ENCODE data around the gene MYBBP1A. TPM values are rescaled to one million over a fixed set of nuclear protein-coding genes. Genes with fewer than 3 reads are reported as not detected.

MYBBP1A gene
- total RNA-seq, 2 donors from 2014 or later: 92.3 to 246 TPM

DNA sequence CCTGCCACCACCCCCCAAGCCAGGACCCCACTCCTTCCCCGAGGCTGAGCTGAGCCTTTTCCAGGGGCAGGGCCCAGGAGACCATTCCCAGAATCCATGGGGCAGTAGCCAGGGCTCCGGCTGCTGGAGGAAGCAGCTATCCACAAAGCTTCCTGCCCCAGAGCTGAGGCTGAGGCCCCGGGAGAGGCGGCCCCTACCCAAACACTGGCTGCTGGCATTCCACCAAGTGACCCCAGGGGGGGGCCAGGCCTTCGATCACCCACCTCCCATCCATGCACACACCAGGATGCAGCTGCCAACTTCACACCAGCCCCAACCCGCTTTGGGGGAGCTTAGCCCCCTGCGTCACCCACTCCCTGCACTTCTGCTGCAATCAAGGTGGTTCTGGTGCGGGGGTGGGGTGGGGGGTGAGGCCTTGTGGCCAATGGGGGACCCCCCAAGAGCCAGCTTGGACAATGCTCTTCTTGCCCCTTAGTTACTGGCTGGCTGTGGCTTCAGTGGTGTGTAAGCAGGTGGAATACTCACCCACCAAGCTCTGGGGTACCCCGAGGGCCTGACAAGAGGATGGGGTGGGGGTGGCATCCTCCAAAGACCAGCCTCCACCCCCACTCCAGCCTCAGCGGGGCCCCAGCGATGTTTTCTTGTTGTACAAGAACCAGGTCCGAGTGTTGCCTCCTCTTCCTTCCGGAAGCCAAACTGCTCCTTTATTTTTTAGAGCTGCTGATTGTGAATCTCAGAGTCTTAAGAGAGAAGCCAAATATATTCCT, 16.8 kb downstream of the MYBBP1A start:
- DNase-seq (ENCODE audit: low spot score): no peak
- peaks cover 6% of the 10 kb centered on the region for H3K36me3 Mint-ChIP-seq
- H3K4me3 Mint-ChIP-seq: no peak overlapping the region
- H3K27me3 Mint-ChIP-seq: no peaks in the 10 kb centered on the region
- peaks cover 0 to 1% of the 10 kb centered on the region in 2 donors for H3K4me1 Mint-ChIP-seq (ENCODE audit: low read depth in 2 of 2)
- ATAC-seq: no peak
- H3K27ac Mint-ChIP-seq: no peak overlapping the region
- H3K9me3 Mint-ChIP-seq: no peaks in the 10 kb centered on the region

DNA sequence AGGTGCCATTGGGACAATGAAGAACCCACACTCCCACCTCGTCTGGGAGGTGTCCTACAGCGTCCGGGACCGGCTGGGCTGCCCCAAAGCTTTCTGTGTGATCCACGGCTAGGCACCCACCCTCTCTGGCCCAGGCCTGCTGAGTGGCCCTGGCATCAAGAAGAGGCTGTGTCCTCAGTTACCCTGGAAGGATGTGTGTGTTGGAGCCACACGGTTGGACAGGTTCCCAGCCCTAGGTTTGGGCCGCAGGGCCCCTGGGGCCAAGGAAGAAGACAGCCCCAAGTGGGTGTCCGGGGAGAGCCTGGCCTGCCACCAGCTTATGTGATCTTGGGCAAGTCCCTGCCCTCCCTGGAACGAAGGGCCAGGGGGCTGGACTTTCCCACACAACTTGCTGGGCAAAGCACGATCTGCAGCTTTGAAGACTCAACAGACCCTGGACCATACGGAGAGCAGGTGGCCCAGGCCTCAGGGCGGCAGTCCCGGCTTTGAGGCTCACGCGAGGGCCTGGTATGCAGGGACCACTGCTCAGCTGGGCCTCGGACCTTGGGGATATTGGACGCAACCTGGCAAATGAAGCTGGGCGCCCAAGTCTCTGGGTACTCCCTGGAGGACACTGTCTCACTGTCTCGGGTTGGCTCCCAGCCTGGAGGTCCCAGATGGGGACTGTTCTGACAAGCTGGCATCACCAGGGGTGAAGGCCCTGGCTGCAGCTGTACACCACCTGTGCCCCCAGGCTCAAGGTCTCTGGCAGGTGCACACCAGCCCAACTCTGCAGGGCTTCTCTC, 17.5 kb downstream of the MYBBP1A start:
- no peak for DNase-seq (ENCODE audit: low spot score)
- ATAC-seq: no peak
- no peak overlapping the region for H3K27ac Mint-ChIP-seq
- peaks cover 6% of the 10 kb centered on the region for H3K36me3 Mint-ChIP-seq
- peaks cover 0 to 4% of the 10 kb centered on the region in 2 donors for H3K4me1 Mint-ChIP-seq (ENCODE audit: low read depth in 2 of 2)
- H3K4me3 Mint-ChIP-seq: no peak overlapping the region
- H3K27me3 Mint-ChIP-seq: no peaks in the 10 kb centered on the region
- H3K9me3 Mint-ChIP-seq: no peaks in the 10 kb centered on the region

DNA sequence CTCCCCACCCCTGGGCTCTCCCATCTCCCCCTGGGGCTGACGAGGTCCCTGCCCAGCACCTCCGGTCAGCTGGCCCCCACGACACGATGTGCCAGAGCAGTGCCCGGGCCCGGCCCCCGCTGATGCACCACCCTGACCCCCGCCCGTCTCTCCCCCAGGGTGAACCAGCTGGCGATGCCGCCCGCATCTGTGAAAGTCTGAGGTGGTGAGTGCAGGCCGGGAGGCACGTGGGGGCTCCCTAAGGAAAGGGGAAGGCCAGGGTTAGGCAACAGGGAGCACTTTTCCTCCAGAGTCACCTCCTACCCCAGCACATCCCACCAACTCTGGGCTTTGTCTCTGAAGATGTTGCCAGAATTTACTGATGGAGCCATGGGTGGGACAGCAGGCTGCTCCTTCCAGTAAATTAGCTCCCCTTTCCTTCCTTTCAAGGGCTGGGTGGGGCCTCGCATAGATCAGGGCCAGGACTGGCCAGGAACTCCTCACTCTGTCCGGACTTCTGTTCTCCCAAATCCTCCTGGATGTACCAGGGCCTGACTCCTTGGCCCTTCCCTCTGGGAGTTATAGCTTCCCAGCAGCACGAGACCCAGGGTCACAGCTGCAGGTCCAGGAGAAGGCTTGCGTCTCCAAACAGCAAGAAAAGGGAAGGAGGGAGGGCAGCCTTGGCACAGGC, 18.3 kb downstream of the MYBBP1A start:
- Mint-ChIP-seq H3K27ac (no peak overlapping the region), H3K9me3 (no peaks in the 10 kb centered on the region), H3K4me3 (no peak overlapping the region), H3K4me1 (ENCODE audit: low read depth in 2 of 2) (peaks cover 0 to 7% of the 10 kb centered on the region in 2 donors), H3K36me3 (peaks cover 6% of the 10 kb centered on the region), H3K27me3 (peaks cover 3 to 5% of the 10 kb centered on the region in 2 donors)
- ATAC-seq (no peak), DNase-seq (ENCODE audit: low spot score) (no peak)

DNA sequence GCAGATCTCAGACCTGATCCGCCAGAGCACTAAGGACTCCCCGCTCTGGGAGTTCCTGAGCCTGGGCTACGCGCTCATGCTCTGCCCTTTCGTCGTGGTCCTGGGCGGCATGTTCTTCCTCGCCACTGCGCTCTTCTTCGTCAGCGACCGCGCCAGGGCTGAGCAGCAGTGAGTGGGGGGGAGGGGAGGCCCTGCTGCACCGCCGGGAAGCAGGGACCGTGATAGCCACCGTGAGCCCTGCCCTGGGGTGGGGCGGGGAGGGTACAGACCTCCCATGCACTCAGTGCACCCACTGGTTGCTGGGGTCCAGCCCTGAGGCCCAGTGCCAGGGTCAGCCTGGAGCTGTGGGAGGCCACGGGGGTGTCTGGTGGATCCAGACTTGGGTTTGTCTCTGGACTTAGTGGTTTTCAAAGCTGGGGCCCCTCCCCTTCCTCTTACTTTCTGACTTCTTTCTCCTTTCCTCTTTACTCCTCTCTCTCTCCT, 18.9 kb downstream of the MYBBP1A start:
- peaks cover 0 to 7% of the 10 kb centered on the region in 2 donors for H3K4me1 Mint-ChIP-seq (ENCODE audit: low read depth in 2 of 2)
- H3K27me3 Mint-ChIP-seq: peaks cover 4 to 8% of the 10 kb centered on the region in 2 donors
- DNase-seq (ENCODE audit: low spot score) (no peak), ATAC-seq (peak in 1 of 2 donors; percentile 7)
- peaks cover 6% of the 10 kb centered on the region for H3K36me3 Mint-ChIP-seq
- H3K27ac Mint-ChIP-seq: no peak overlapping the region
- H3K9me3 Mint-ChIP-seq: no peaks in the 10 kb centered on the region
- H3K4me3 Mint-ChIP-seq: no peak overlapping the region

DNA sequence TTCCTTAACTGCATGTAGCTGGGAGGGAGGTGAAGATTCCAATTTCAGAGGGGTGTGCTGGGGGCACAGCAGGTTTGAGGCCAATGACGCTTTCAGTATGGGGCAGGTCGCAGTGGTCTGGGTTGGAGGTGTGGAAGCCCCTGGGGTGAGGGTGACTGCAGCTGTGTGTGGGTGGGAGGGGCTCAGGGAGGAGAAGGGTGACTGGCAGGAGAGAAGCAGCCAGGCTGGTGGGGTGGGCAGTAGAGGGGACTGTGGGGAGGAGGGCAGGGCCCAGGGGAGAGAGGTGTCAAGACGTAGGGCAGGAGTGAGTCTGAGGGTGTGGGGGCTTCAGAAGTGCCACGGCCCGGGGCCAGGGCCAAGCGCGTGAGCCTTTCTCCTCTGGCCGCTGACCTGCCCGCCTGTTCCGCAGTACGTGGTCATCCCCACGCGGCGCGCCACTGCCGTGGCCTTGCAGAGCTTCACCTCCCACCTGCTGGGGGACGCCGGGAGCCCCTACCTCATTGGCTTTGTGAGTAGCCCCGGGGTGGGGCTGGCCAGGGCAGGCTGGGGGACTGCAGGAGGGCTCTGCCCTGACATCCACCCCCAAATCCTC, 19.4 kb downstream of the MYBBP1A start:
- ATAC-seq: no peak
- Mint-ChIP-seq H3K4me3 (no peak overlapping the region), H3K4me1 (ENCODE audit: low read depth in 2 of 2) (peaks cover 0 to 7% of the 10 kb centered on the region in 2 donors), H3K27me3 (peaks cover 4 to 8% of the 10 kb centered on the region in 2 donors), H3K36me3 (peaks cover 6% of the 10 kb centered on the region), H3K9me3 (no peaks in the 10 kb centered on the region), H3K27ac (no peak overlapping the region)
- DNase-seq (ENCODE audit: low spot score): no peak

DNA sequence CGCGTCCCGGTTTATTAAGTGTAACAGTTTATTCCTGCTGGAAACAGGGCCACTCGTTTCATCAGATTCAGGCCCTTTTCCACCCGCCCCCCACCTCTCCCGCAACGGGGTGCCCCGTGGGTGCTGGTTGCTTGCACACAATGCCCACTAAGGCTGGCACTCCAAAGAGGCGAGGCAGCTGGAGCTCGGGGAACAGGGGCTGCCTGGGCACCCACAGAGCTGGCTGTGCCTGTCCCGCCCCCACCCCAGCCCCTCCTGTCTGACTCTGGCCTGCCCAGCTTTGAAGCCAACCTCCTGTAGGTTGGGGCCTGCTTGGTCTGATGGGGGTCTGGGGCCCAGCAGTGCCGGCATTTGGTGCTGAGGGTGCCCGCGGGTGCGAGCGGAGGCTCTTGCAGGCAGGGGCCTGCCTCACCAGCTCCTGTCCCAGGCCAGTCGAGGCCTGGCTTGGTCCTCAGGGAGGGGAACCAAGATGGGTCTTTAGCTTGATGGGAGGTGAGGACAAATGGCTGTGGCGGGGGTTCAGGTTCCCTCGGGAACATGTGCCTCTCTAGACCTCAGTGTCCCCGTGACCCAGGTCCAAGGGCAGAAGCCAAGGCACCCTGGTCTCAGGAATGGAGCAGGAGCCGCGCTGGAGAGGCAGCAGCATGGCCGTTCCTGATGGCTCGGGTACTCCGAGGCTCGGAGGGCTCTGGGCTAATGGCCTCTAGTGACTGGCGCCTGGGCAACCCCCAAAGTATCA, 20.1 kb downstream of the MYBBP1A start:
- Mint-ChIP-seq H3K4me3 (no peak overlapping the region), H3K27me3 (peaks cover 4 to 8% of the 10 kb centered on the region in 2 donors), H3K27ac (no peak overlapping the region), H3K4me1 (ENCODE audit: low read depth in 2 of 2) (peaks cover 0 to 7% of the 10 kb centered on the region in 2 donors), H3K9me3 (no peaks in the 10 kb centered on the region), H3K36me3 (peaks cover 6% of the 10 kb centered on the region)
- ATAC-seq (no peak), DNase-seq (ENCODE audit: low spot score) (no peak)

DNA sequence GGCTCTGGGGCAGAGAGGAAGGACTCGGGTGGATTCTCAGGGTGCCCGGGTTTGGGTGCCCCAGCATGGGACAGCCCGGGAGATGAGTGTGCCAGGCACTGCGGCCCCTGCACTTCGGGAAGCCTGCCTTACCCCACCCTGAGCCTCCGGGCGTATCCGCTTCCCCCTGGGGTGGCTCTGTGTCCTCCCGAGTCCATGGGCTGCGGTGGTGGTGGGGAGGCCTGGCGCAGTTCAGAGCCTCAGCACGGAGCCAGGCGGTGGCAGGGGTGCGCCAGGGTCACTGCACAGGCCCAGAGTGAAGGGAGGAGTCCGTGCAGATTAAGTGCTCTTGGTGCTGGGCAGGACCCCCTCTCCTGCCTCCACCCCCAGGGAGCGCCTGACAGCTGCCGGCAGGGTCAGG, 20.7 kb downstream of the MYBBP1A start:
- DNase-seq (ENCODE audit: low spot score) (no peak), ATAC-seq (no peak)
- H3K9me3 Mint-ChIP-seq: no peaks in the 10 kb centered on the region
- H3K4me1 Mint-ChIP-seq (ENCODE audit: low read depth in 2 of 2): peaks cover 0 to 7% of the 10 kb centered on the region in 2 donors
- H3K4me3 Mint-ChIP-seq: no peak overlapping the region
- no peak overlapping the region for H3K27ac Mint-ChIP-seq
- H3K36me3 Mint-ChIP-seq: peaks cover under 1% of the 10 kb centered on the region
- peaks cover 4 to 8% of the 10 kb centered on the region in 2 donors for H3K27me3 Mint-ChIP-seq

DNA sequence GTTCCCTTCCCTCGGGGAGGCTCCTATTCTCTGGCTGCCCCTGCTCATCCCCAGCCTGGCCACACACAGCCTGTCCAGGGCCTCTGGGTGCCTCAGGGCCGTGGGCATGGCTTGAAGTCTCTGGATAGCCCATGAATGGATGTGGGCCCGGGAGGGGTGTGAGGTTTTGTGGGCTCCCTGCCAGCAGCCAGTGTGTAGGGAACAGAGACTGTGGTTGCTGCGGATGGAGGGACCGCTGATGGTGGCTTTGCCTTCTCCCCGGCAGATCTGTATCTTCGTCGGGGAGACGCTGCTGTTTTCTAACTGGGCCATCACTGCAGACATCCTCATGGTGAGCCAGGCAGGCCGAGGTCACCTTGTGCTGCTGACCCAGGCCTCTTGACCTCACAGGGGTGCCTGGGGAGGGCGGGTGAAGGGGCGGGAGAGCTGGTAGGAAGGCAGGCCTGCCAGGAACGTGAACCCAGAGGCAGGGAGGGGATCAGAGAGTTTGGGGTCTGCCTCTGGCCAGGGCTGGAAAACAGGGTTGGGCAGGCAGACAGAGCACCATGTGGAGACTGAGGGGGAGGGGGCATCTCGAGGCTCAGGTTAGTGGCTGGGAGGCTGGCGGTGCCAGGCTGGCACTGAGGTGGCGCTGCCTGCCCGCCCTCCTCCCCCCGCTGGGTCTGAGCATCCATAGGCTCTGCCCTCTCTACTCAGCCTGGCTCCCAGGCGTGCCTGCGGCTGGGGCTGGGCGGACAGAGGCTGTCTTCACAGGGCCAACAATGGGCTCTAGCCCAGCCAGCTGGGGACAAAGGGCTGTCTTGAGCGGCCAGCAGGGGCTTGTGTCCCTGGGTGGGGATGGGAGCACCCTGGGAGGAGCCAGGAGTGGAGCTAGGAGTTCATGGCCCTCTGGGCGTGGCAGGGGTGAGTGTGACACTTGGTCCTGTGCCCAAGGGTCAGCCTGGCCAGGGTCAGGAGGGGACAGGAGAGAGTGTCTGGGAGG, 21.4 kb downstream of the MYBBP1A start:
- Mint-ChIP-seq H3K36me3 (no peaks in the 10 kb centered on the region), H3K27ac (no peak overlapping the region), H3K4me3 (no peak overlapping the region), H3K27me3 (peaks cover 4 to 8% of the 10 kb centered on the region in 2 donors), H3K4me1 (ENCODE audit: low read depth in 2 of 2) (peaks cover 0 to 7% of the 10 kb centered on the region in 2 donors), H3K9me3 (no peaks in the 10 kb centered on the region)
- ATAC-seq (no peak), DNase-seq (ENCODE audit: low spot score) (no peak)

DNA sequence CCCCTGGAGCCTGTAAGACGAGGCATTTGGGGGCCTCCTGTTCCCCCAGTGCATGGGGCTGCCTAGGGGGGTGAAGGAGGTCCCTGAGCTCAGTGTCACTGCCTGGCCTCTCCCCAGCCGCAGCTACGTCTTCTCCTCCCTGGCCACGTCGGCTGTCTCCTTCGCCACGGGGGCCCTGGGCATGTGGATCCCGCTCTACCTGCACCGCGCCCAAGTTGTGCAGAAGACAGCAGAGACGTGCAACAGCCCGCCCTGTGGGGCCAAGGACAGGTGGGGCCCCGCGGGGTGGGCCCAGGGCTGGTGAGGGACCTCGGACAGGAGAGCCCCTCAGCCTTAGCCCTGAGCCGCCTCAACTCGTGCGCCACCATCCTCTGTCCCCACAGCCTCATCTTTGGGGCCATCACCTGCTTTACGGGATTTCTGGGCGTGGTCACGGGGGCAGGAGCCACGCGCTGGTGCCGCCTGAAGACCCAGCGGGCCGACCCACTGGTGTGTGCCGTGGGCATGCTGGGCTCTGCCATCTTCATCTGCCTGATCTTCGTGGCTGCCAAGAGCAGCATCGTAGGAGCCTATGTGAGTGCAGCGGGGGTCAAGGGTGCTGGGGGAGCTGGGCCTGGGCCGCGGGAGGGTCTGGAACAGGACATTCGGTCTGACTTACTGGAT, 22.2 kb downstream of the MYBBP1A start:
- DNase-seq (ENCODE audit: low spot score) (no peak), ATAC-seq (no peak)
- peaks cover 4 to 8% of the 10 kb centered on the region in 2 donors for H3K27me3 Mint-ChIP-seq
- H3K4me3 Mint-ChIP-seq: no peak overlapping the region
- H3K4me1 Mint-ChIP-seq (ENCODE audit: low read depth in 2 of 2): peaks cover 0 to 7% of the 10 kb centered on the region in 2 donors
- H3K9me3 Mint-ChIP-seq: no peaks in the 10 kb centered on the region
- no peaks in the 10 kb centered on the region for H3K36me3 Mint-ChIP-seq
- H3K27ac Mint-ChIP-seq: no peak overlapping the region

DNA sequence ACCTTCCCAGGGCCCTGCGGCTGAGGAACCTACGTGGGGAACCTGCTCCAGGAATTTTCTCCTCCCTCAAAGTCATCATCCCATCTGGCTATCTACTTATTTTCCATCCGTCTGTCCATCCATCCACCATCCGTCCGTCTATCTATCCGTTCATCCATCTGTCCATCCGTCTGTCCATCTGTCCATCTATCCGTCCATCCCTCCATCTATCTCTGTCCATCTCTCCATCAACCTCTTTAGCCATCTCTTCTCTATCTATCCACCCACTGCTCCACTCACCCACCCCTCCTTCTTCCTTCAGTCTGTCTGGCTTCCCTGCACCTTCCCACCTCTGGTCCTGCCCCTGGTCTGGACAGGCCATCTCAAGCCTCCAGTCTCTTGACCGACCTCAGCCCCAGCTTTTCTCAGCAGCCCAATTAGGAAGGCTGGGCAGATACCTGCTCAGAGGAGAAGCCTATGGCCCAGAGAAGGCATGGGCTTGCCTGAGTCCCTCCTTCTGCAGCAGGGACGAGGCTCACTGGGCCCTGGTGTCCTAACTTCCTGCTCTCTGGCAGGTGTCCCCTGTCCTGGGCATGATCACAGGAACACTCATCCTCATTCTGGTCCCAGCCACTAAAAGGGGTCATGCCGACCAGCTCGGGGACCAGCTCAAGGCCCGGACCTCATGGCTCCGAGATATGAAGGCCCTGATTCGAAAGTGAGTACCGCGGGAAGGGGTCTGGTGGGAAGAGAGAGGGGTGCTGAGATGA, 23.0 kb downstream of the MYBBP1A start:
- DNase-seq (ENCODE audit: low spot score) (no peak), ATAC-seq (no peak)
- H3K9me3 Mint-ChIP-seq: no peaks in the 10 kb centered on the region
- peaks cover 0 to 7% of the 10 kb centered on the region in 2 donors for H3K4me1 Mint-ChIP-seq (ENCODE audit: low read depth in 2 of 2)
- H3K4me3 Mint-ChIP-seq: no peak overlapping the region
- no peaks in the 10 kb centered on the region for H3K36me3 Mint-ChIP-seq
- peak overlapping the region in 1 of 2 donors; percentile 29 for H3K27ac Mint-ChIP-seq
- H3K27me3 Mint-ChIP-seq: peaks cover 4 to 8% of the 10 kb centered on the region in 2 donors

All from natural killer cell treated with Interleukin-12 subunit alpha and Interleukin-12 subunit beta and Interleukin-15 and Interleukin-18, amount 100 ng/mL, for 72 hours (primary cell).